ENCODE results near the gene STMN1. TPM values are rescaled to one million over a fixed set of nuclear protein-coding genes. Genes with fewer than 3 reads are reported as not detected.
"Not testable (repeated sequence)": the region's sequence is repeated elsewhere in the genome, so short reads cannot be mapped to it uniquely, and the experiment has no call there.

STMN1 gene
- total and polyA plus RNA-seq, 10 donors, result 40.3 to 174 (median 48.3) TPM

GRCh38 chr1:25944986-25945385, 38.8 kb upstream of the STMN1 start:
- H3K9me3 ChIP-seq, result peaks cover 3 to 29% (median 23%) of the 10 kb centered on the region in 8 donors
- H3K27me3 ChIP-seq (replicated peaks in 1 of 7), result no peaks in the 10 kb centered on the region
- no peak for DNase-seq
- H3K4me3 ChIP-seq, result no peak overlapping the region
- intact Hi-C loops (cut with DNase I; ENCODE audit: low total_unique reads), result no loop called here
- H3K27ac ChIP-seq, result no peak overlapping the region
- 82 to 95% (median 88%) methylated on average over 3 of the region's 3 CpGs for WGBS, 5 donors
- H3K4me1 ChIP-seq, result no peaks in the 10 kb centered on the region
- TF ChIP-seq POLR2AphosphoS5 (IDR thresholded peaks at IDR 0.05) (no peak), POLR2A (IDR thresholded peaks at IDR 0.05) (no peak), CTCF (IDR thresholded peaks at IDR 0.05 in 8 of 11, conservative IDR thresholded peaks at IDR 0.05 in 3 of 11) (no peak)
- H3K36me3 ChIP-seq, result no peaks in the 10 kb centered on the region

- intact Hi-C loops (cut with DNase I; ENCODE audit: low total_unique reads), result not testable (repeated sequence)
These were observed 37.3 kb upstream of the STMN1 start for GRCh38 chr1:25943511-25943910.

GRCh38 chr1:25936947-25937346, 30.7 kb upstream of the STMN1 start:
- Histone ChIP-seq H3K9me3 (no peaks in the 10 kb centered on the region), H3K4me3 (no peak overlapping the region), H3K27ac (no peak overlapping the region), H3K27me3 (replicated peaks in 1 of 7) (no peaks in the 10 kb centered on the region), H3K36me3 (no peaks in the 10 kb centered on the region), H3K4me1 (no peaks in the 10 kb centered on the region)
- 89 to 95% (median 90%) methylated on average over 4 of the region's 4 CpGs for WGBS, 5 donors
- intact Hi-C loops (cut with DNase I; ENCODE audit: low total_unique reads), result no loop called here
- DNase-seq, result no peak
- TF ChIP-seq CTCF (IDR thresholded peaks at IDR 0.05 in 8 of 11, conservative IDR thresholded peaks at IDR 0.05 in 3 of 11) (no peak), POLR2AphosphoS5 (IDR thresholded peaks at IDR 0.05) (no peak), POLR2A (IDR thresholded peaks at IDR 0.05) (no peak)

More at GRCh38 chr1:25943511-25943910, 37.3 kb upstream of the STMN1 start:
- not testable (repeated sequence) for H3K36me3 ChIP-seq; H3K4me3 ChIP-seq; DNase-seq; H3K4me1 ChIP-seq; H3K27me3 ChIP-seq (replicated peaks in 1 of 7); H3K27ac ChIP-seq
- 65 to 71% (median 67%) methylated on average over 5 of the region's 5 CpGs for WGBS, 5 donors
- H3K9me3 ChIP-seq, result peaks cover 3 to 29% (median 23%) of the 10 kb centered on the region in 8 donors

- H3K4me1 ChIP-seq, result peaks cover 0 to 5% (median 0%) of the 10 kb centered on the region in 6 donors
- DNase-seq, result no peak
- no peaks in the 10 kb centered on the region for H3K36me3 ChIP-seq
- no peak overlapping the region for H3K4me3 ChIP-seq
- H3K9me3 ChIP-seq, result no peaks in the 10 kb centered on the region
- intact Hi-C loops (cut with DNase I; ENCODE audit: low total_unique reads), result no loop called here
- H3K27ac ChIP-seq, result no peak overlapping the region
- WGBS, 5 donors, result 73 to 83% (median 77%) methylated on average over 13 of the region's 13 CpGs
- TF ChIP-seq POLR2AphosphoS5 (IDR thresholded peaks at IDR 0.05) (no peak), CTCF (IDR thresholded peaks at IDR 0.05 in 8 of 11, conservative IDR thresholded peaks at IDR 0.05 in 3 of 11) (no peak), POLR2A (IDR thresholded peaks at IDR 0.05) (no peak)
- H3K27me3 ChIP-seq (replicated peaks in 1 of 7), result no peaks in the 10 kb centered on the region
These were observed 27.5 kb upstream of the STMN1 start for GRCh38 chr1:25933479-25934365.

- H3K4me1 ChIP-seq; H3K27me3 ChIP-seq (replicated peaks in 1 of 7); H3K9me3 ChIP-seq; H3K4me3 ChIP-seq; DNase-seq; intact Hi-C loops (cut with DNase I; ENCODE audit: low total_unique reads); H3K36me3 ChIP-seq: not testable (repeated sequence)
- 80 to 90% (median 83%) methylated on average over 12 of the region's 12 CpGs for WGBS, 5 donors
- H3K27ac ChIP-seq, result peak overlapping the region in 1 of 8 donors; percentile 62
These were observed 26.7 kb upstream of the STMN1 start for GRCh38 chr1:25932811-25933400.
